GM19438 (cell line): ENCODE data around the gene FCGBP.
A peak's percentile ranks its signal among the peaks of the same experiment; 100 is the strongest.

Source experiments
- ATAC-seq: cut with Tn5 transposase; IDR thresholded peaks from one replicate; pipeline ENCODE4 v1.9.1; 2021; ENCODE audit warnings: low read depth; ENCODE audit not compliant: unreplicated experiment

The FCGBP gene

DNA sequence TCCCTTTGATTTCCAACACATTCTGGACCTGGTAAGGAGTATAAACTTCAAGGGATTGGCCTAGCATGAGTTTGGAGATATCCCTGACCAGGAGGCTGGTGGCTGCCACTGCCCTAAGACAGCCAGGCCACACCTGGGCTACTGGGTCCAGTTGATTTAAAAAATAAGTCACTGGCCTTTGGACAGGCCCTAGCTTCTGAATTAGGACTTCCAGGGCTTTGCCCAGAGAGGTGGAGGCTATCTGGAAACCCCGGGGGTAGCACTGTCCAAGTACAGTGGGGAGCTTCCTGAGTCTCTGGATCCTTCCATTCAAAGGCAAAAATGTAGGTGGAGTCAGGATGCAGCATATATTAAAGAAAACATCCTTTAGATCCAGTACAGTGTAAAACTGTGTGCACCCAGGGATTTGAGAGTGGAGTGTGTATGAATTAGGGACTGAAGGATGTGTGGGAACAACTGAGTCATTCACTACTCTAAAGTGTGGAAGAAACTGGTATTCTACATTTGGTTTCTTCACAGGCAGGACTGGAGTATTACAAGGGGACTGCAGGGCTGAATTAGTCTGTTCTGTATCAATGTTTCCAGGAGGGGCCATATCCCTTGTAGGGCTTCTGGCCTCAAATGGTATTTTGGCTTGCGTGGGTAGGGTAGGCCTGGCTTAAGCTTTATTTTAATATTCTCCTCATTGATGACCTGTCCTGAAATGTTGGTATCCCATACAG, 14.8 kb upstream of the FCGBP start:
- no peak for ATAC-seq

DNA sequence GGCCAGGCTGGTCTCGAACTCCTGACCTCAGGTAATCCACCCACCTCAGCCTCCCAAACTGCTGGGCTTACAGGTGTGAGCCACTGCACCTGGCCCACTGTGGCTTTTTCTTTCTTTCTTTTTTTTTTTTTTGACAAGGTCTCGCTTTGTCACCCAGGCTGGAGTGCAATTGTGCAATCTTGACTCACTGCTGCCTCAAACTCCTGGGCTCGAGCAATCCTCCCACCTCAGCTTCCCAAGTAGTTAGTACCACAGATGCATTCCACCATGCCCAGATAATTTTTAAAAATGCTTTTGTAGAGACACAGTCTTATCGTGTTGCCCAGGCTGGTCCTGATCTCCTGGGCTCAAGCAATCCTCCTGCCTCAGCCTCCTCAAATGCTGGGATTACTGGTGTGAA, 12.1 kb upstream of the FCGBP start:
- no peak for ATAC-seq

DNA sequence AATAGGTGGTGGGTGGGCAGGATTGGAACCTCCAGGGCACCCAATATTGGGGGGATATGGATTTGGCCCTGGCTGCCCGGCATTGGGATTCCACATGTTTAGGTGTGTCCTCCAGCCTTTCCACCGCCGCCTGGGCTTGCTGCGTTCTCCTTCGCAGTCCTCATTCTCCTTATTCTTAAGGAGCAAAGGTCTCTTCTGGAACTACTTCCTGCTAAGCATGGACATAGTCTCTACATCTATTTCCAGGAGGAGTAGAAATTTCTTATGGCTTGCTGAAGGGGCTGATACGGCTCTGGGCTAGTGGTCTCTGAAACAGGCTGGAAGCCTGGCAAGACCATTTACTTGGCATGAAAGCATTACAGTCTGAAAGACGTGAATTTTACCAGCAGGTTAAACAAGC, 9.2 kb upstream of the FCGBP start:
- no peak for ATAC-seq

DNA sequence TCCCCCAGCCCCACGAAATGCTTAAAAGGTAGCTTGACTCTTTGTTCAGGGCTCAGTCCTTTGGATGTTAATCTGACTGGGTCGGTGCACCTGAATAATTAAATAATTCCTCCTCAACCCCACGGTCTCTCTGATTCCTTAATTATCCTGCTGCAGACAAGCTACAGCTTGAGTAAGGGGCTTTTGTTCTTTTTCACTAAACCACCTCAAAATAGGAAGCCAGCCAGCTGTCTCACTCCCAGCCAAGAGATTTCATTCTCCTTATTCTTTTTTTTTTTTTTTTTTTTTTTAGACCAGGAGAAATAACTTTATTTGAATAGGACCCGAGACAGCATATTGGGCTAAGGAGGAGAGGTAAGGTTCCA, 7.9 kb upstream of the FCGBP start:
- ATAC-seq, result no peak

DNA sequence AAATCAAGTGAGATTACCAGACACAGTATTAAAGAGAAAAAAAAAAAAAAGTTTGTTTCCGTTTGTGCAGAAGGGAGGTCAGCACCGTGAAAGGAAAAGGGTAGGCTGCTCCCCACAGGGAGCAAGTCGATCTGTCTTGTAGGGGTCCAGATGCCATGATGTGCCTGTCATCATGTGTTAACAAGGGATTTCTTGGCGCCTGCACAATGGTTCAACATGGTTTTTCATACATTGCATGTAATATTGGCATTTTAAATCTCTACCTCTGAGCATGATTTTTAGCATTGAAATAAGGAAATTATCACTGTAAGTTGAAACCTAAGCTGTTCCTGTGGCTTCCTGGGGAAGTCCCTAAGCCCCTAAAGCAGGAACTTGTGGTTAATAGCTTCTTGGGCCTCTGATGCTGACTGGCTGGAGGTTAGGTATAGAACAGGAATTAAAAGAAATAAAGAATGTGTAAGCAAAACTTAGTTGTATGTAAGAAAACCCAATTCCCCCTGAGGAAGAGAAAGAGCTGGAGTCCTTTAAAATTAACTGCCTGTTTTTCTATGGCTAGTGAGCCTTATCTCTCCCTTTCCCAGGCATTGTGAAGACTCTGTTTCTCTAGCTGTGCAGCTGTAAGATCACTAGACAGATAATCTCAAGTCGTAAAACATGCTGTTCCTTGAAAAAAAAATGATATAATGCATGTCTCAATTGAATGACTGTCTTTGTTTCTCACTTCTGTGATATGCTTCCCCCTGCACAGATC, 7.4 kb upstream of the FCGBP start:
- ATAC-seq, result peak; percentile 50

DNA sequence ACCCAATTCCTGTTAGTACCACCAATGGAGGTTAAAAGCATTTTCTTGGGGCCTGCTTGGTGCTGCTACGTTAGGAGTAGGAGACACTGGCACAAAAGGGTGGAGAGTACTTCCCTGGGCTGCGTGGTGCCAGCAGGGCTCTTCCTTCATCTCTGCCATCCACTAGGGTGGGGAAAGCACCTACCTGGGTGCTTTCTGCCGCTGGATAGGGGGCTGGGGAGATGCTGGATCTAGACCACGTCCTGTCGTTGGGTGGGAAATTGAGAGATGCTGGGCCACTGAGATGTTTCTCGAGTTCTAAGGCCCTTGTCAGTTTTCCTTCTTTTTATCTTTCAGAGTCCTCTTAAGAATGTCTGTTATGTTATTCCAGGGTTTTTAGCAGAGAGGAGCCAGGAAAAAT, 6.7 kb upstream of the FCGBP start:
- ATAC-seq, result no peak

DNA sequence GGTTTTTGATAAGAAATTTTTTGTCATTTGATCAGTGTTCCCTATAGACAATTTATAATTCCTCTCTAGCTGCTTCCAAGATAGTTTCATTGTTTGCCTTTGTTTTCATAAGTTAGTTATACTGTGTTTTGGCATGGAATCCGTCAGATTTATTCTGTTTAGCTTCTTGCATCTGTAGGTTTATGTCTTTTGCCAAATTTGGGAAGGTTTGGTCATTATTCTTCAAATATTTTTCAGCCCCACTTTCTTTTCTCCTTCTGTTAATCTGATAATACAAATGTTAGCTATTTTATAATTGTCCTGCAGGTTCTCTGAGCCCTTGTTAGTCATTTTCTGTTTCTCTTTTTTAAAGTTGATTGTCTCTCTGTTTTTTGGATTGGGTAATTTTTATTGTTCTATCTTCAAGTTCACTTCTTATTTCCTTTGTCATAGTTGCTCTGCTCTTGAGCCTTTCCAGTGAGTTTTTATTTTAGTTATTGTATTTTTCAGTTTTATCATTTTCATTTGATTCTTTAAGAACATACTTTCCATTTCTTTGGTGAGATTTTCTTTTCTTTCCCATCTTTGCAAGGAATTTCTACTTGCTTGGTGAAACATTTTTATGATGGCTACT, 5.9 kb upstream of the FCGBP start:
- no peak for ATAC-seq

DNA sequence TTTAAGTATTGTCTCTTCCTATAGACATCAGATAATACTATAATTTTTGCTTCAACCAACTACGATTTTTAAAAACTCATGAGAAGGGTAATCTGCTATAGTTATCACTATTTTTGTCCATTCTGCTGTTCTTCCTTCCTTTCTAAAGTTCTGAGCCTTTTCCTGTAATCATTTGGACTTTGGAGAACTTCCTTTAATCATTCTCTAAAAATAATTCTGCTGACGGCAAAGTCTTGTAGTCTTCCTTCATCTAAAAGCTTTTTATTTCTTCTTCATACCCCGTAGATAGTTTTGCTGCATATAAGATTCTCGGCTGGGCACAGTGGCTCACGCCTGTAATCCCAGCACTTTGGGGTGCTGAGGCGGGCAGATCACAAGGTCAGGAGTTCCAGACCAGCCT, 5.1 kb upstream of the FCGBP start:
- no peak for ATAC-seq

DNA sequence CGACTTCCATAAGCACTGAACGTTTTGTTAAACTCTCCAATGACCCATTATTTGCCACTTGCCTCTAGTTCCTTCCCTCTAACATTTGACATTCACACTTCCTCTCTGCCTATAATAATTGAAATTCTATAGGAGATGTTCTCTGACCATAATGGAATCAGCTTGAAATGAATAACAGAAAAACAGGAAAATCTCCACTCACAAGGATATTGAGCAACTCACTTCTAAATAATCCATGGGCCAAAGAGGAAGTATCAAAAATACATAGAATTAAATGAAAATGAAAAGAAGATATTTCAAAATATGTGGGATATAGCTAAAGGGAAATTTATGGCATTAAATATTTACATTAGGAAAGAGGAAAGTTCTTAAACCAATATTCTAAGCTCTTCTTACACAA, 3.4 kb upstream of the FCGBP start:
- ATAC-seq, result no peak

DNA sequence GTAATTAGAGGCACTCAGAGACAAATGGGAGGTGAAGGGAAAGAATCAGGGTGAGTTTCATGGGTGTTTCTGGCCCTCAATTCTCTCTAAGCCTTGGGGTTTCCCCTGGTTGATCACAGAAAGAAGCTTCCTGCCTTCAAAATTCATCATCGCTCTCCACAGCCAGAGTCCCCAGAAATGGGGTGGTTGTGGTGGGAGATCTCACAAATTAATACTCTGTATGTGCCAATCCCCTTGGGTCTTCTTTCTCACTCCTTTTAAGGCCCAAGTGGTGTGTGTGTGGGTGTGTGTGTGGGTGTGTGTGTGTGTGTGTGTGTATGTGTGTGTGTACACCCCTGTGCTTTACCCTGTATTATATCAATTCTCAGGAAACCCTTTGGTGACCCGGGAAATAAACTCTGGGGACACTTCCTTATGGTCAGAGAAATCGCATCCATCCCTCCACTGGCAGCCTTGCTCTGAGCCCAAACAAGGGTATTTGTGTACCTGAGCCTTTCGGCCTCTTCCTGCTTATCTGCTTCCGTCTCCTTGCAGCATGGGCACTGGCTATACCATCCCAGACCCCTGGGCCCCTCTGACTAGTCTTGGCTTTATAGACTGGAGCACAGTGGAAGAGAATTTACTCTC, 2.8 kb upstream of the FCGBP start:
- no peak for ATAC-seq

DNA sequence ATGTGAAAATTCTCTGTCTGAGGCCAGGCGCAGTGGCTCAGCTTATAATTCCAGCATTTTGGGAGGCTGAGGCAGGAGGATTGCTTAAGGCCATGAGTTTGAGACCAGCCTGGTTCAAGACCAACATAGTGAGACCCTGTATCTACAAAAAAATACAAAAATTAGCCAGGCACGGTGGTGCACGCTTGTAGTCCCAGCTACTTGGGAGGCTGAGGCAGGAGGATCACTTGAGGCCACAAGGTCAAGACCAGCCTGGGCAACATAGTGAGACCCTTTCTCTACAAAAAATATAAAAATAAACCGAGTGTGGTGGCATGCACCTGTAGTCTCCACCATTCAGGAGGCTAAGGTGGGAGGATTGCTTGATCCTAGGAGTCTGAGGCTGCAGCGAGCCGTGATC, 2.2 kb upstream of the FCGBP start:
- ATAC-seq, result no peak

DNA sequence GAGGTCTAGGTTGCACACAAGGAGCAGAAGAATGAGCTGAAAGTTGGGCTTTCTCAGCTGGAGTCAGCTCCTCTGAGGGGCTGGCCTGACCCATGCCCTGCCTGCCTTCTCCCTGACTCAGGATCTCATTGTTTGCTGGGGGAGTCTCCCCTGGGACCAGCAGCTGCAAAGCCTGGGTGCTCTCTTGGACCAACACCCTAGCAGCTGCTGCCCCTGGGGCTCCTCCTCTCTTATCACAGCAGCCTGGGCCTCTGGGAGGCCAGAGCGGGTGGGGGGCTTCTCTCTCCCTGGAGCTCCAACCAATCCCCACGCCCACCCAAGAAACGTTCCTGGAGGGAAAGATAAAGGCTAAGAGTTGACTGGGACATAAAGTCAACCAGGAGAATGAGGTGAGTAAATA, 1.6 kb upstream of the FCGBP start:
- no peak for ATAC-seq

DNA sequence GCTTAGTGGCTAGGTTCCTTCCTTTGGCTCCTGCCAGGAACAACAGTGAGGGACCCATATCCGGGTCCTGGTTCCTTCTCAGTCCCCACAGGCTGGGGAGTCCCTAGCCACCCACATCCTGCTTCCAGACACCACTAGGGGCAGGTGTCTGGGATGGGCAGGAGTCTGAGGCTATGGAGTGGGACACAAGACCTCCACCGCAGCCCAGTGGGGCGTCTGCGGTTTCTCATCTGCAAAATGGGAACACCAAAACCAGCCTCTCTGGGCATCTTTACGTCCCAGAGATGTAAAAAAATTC, 879 bp upstream of the FCGBP start:
- ATAC-seq, result no peak

DNA sequence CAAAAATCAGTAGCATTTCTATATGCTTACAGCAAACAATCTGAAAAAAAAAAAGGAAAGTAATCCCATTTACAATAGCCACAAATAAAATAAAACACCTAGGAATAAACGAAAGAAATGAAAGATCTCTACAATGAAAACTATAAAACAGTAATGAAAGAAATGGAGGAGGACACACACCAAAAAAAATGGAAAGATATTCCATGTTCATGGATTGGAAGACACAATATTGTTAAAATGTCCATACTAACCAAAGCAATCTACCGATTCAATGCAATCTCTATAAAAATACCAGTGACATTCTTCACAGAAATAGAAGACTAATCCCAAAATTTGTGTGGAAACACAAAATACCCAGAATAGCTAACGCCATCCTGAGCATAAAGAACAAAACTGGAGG, 4.7 kb downstream of the FCGBP start:
- ATAC-seq, result no peak

DNA sequence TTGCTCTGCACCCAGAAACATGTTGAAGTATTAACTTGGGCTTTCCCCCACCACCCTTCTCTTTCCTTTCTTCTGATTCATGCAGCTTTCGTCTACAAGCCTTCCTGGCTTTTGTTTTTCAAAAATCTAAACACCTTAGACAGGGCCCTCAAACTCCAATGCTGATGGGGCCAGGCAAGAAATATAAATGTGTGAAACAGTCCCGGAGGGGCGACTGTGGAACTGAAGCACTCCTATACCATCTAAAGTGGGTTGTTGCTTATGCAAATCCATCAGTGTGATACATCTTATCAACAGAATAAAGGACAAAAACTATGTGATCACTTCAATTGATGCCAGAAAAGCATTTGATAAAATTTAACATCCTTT, 6.1 kb downstream of the FCGBP start:
- ATAC-seq, result no peak

DNA sequence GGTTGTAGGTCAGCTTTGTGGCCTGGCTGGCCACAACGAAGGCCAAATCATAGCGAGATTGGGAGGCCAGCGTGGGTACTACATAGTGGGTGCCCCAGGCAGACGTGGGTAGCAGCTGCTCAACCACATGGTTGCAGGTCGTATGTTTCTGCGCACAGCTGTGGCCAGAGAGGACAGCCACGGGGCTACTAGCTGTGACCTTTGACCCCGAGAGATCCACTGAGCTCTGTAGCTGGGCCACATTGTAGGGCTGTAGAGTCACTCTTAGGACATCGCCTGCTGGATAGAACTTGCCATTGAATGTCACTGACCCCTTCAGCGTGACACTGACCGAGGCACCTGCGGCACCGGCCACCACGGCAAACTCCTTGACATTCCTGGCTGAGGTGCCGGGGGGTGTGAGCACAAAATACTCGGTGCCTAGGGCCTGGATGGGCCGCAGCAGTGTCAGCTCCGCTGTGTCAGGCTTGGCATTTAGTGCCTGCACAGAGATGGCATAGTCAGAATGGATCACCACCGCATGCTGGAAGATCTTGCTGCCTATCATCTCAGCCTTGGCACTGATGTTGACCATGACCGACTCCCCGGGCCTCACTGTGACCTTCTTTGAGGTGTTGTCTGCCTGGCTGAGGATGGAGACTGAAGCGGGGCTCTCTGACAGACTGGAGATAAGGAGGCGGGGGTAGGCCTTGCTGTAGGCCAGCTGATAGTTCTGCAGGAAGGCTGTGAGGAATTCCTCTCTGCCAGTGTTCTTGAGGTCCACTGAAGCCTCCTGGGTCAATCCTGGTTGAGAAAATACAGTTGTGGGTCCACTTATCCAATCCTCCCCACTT, 6.7 kb downstream of the FCGBP start:
- ATAC-seq, result no peak

DNA sequence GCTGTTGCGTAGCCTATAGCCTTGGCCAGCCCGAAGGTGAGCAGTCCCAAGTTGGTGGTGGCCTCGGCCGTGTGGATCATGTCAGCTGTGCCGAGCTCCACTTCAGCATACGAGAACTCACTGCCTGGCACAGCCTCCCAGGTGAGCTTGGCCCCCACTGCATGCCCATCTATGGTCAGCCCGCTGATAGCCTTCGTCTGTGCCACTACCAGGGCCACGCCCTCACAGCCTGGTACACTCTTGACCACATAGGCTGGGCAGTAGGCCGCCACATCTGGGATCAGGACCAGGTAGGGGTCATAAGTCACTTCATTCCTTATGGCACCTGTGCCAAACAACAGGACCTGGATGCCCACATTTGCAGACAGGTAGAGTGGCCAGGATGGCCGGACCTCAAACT, 7.4 kb downstream of the FCGBP start:
- no peak for ATAC-seq

DNA sequence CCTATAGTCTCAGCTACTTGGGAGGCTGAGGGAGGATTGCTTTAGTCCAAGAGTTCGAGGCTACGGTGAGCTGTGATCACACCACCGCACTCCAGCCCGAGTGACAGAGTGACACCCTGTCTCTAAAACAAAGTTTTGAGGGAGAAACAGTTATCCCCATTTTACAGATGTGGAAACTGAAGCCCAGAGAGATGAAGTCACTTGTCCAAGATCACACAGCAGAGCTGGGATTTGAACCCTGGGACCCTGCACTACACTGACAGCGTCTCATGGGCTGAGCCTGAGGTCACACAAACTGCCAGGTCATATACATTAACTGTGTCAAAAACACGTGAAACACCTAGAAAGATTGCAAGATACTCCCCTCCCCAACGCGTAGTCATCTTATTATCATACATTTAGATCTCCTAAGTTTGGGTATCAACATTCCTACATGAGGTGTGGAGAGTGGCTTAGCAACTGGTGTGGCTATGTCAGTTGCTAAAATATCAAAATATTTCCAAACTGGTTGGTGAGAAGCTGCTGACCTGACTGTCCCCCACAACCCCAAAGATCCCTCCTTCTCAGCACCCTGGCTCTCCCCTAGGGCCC, 8.2 kb downstream of the FCGBP start:
- ATAC-seq, result no peak

DNA sequence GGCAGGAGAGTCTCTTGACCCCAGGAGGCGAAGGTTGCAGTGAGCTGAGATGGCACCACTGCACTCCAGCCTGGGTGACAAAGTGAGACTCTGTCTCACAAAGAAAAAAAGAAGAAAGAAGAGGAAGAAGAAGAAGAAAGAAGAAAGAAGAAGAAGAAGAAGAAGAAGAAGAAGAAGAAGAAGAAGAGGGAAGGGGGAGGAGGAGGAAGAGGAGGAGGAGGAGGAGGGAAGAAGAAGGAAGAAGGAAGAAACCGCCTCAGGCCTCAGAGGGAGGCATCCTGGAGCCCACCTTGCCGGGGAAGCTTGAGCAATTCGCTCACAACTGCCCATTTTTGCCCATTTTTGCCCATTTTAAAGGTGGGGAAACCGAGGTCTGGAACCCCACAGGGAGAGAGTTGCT, 9.5 kb downstream of the FCGBP start:
- no peak for ATAC-seq

DNA sequence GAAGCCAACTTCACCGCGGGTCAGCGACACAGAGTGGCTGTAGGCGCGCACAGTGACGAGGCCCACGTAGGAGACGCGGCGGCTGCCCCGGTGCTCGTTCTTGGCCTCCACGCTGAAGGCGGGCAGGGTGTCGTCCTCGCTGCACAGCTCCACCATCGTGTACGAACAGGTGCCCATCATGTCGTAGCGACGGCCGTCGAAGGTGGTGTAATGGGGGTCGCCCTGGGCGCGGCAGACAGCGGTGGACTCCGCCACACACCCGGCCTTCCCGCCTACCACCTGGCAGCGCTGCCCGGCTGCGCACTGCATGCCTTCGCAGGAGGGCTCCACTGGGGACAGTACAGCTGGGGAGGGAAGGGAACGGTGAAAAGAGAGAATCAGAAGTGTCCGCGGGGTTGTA, 10.0 kb downstream of the FCGBP start:
- no peak for ATAC-seq

DNA sequence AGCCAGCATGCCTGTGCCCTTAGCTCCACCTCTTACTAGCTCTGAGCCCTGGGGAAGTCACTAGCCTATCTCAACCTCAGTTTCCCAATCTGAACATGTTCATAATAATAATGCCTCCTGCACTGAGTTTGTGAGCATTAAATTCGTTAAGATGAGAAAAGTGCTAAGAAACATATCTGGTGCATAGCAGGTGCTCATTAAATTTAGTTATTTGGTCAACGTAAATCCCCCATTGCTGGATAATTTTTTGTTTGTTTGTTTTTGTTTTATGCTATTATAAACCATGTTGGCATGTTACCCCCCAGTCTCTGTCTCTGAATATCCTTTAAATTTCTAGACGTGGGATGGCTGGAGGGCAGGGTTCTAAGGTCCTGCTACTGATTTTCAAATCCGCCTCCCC, 10.6 kb downstream of the FCGBP start:
- no peak for ATAC-seq
